HG02943 (cell line): ENCODE data around the gene PROZ.
"Not testable (repeated sequence)": the region's sequence is repeated elsewhere in the genome, so short reads cannot be mapped to it uniquely, and the experiment has no call there.

Experiments
- ATAC-seq: cut with Tn5 transposase; IDR thresholded peaks from one replicate; pipeline ENCODE4 v1.9.1; 2021; ENCODE audit warnings: mild to moderate bottlenecking, low read depth, moderate library complexity; ENCODE audit not compliant: unreplicated experiment

The PROZ gene

GRCh38 chr13:113153810-113154748, 4.4 kb upstream of the PROZ start:
- peak; percentile 60 for ATAC-seq

- ATAC-seq, result no peak
Measured at GRCh38 chr13:113155201-113155600, 3.2 kb upstream of the PROZ start.

- ATAC-seq, result no peak
Measured at GRCh38 chr13:113155982-113156655, 2.3 kb upstream of the PROZ start.

GRCh38 chr13:113157206-113157928, 1.1 kb upstream of the PROZ start:
- ATAC-seq, result no peak

GRCh38 chr13:113158946-113159345, 498 bp downstream of the PROZ start:
- ATAC-seq, result no peak

- ATAC-seq, result no peak
Measured at GRCh38 chr13:113159701-113160100, 1.3 kb downstream of the PROZ start.

GRCh38 chr13:113160983-113161382, 2.5 kb downstream of the PROZ start:
- ATAC-seq, result no peak

GRCh38 chr13:113161433-113161832, 3.0 kb downstream of the PROZ start:
- ATAC-seq, result no peak

- ATAC-seq, result not testable (repeated sequence)
Measured at GRCh38 chr13:113161975-113162374, 3.5 kb downstream of the PROZ start.

GRCh38 chr13:113162783-113163685, 4.6 kb downstream of the PROZ start:
- no peak for ATAC-seq

- ATAC-seq, result no peak
Measured at GRCh38 chr13:113164492-113164891, 6.0 kb downstream of the PROZ start.

- no peak for ATAC-seq
Measured at GRCh38 chr13:113166266-113166665, 7.8 kb downstream of the PROZ start.

- no peak for ATAC-seq
Measured at GRCh38 chr13:113166681-113167080, 8.2 kb downstream of the PROZ start.

- no peak for ATAC-seq
Measured at GRCh38 chr13:113167155-113167554, 8.7 kb downstream of the PROZ start.

- no peak for ATAC-seq
Measured at GRCh38 chr13:113167575-113167974, 9.1 kb downstream of the PROZ start.

GRCh38 chr13:113168211-113168610, 9.8 kb downstream of the PROZ start:
- ATAC-seq, result no peak

- no peak for ATAC-seq
Measured at GRCh38 chr13:113169277-113170272, 11.1 kb downstream of the PROZ start.

- ATAC-seq, result no peak
Measured at GRCh38 chr13:113170511-113170910, 12.1 kb downstream of the PROZ start.
